C4-2B (cell line): ENCODE data around the gene NDUFAF2.

Experiments
- CTCF ChIP-seq: fragments of 450-650 bp; conservative IDR thresholded peaks from 2 replicates; pipeline ENCODE4 v1.5.1; 2017; ENCODE audit warnings: mild to moderate bottlenecking
- ZFX ChIP-seq: fragments of 450-650 bp; IDR thresholded peaks from 2 replicates; pipeline ENCODE4 v1.6.1; 2017

GRCh38 chr5:61160497-61160896 is 215.5 kb downstream of the NDUFAF2 start:
- no peak for TF ChIP-seq CTCF
- no peak for TF ChIP-seq ZFX
